HepG2 (cell line): ENCODE measurements around the gene NUP62. TPM values are rescaled to one million over a fixed set of nuclear protein-coding genes. Genes with fewer than 3 reads are reported as not detected.

Experiments
- CBX5 ChIP-seq: sonication (generic); formaldehyde crosslinking; IDR thresholded peaks from 2 replicates; pipeline ENCODE4 v1.4.0; 2020; ENCODE audit warnings: missing genetic modification reagents, borderline replicate concordance
- CEBPG ChIP-seq: IDR thresholded peaks from 2 replicates; pipeline ENCODE4 v1.6.1; 2016
- DNMT3B ChIP-seq: conservative IDR thresholded peaks from 2 replicates; pipeline ENCODE4 v1.6.1; 2016; ENCODE audit warnings: missing biosample characterization, control low read depth
- DPF2 ChIP-seq: sonication (generic); formaldehyde crosslinking; IDR thresholded peaks from 2 replicates; pipeline ENCODE4 v1.4.0; 2020; ENCODE audit warnings: mild to moderate bottlenecking, low read depth, missing genetic modification reagents, borderline replicate concordance
- FOXA1 ChIP-seq, 2 experiments: fragments of 450-650 bp in 1 of 2; sonication (generic) in 1 of 2; formaldehyde crosslinking in 1 of 2; IDR thresholded peaks; 2 replicates each; pipeline versions ENCODE4 v1.4.0 to v1.6.1; 2016 to 2020; ENCODE audit warnings: missing genetic modification reagents in 1 of 2
- HNF4A ChIP-seq: sonication (generic); formaldehyde crosslinking; IDR thresholded peaks from 2 replicates; pipeline ENCODE4 v1.4.0; 2020; ENCODE audit warnings: missing genetic modification reagents
- KDM4B ChIP-seq: sonication (generic); formaldehyde crosslinking; IDR thresholded peaks from 2 replicates; pipeline ENCODE4 v1.4.0; 2020; ENCODE audit warnings: missing genetic modification reagents
- KLF16 ChIP-seq, 2 experiments: sonication (generic) in 1 of 2; formaldehyde crosslinking in 1 of 2; IDR thresholded peaks; 2 replicates each; pipeline versions ENCODE4 v1.6.1 to v1.8.0; 2016 to 2023; ENCODE audit warnings: missing genetic modification reagents in 2 of 2, missing compliant biosample characterization in 1 of 2
- MAF1 ChIP-seq: sonication (generic); formaldehyde crosslinking; IDR thresholded peaks from 2 replicates; pipeline ENCODE4 v1.5.0; 2020; ENCODE audit warnings: missing genetic modification reagents, borderline replicate concordance
- MATR3 ChIP-seq: sonication (generic); formaldehyde crosslinking; IDR thresholded peaks from 2 replicates; pipeline ENCODE4 v1.4.0; 2020; ENCODE audit warnings: missing genetic modification reagents
- MTF2 ChIP-seq: sonication (generic); formaldehyde crosslinking; IDR thresholded peaks from 2 replicates; pipeline ENCODE4 v1.5.0; 2020; ENCODE audit warnings: missing genetic modification reagents, borderline replicate concordance
- NKX3-1 ChIP-seq: sonication (generic); formaldehyde crosslinking; IDR thresholded peaks from 2 replicates; pipeline ENCODE4 v1.5.0; 2020; ENCODE audit warnings: missing genetic modification reagents
- PCBP2 ChIP-seq: fragments of 200-400 bp; formaldehyde crosslinking; optimal IDR thresholded peaks from 2 replicates; pipeline ENCODE3; 2018; ENCODE audit warnings: low read length, low read depth; ENCODE audit not compliant: poor library complexity, severe bottlenecking
- SP140L ChIP-seq: sonication (generic); formaldehyde crosslinking; IDR thresholded peaks from 2 replicates; pipeline ENCODE4 v1.4.0; 2020; ENCODE audit warnings: missing genetic modification reagents, borderline replicate concordance
- SP4 ChIP-seq: sonication (generic); formaldehyde crosslinking; IDR thresholded peaks from 2 replicates; pipeline ENCODE4 v1.8.1; 2023; ENCODE audit warnings: mild to moderate bottlenecking, missing genetic modification reagents
- STAG1 ChIP-seq: sonication (generic); formaldehyde crosslinking; IDR thresholded peaks from 2 replicates; pipeline ENCODE4 v1.4.0; 2020; ENCODE audit warnings: missing genetic modification reagents
- ZBTB7B ChIP-seq: sonication (generic); formaldehyde crosslinking; IDR thresholded peaks from 2 replicates; pipeline ENCODE4 v1.4.0; 2020; ENCODE audit warnings: missing genetic modification reagents
- ZFP36L2 ChIP-seq: sonication (generic); formaldehyde crosslinking; IDR thresholded peaks from 2 replicates; pipeline ENCODE4 v1.4.0; 2020; ENCODE audit warnings: missing genetic modification reagents
- polyA plus RNA-seq, 8 experiments: library from polyadenylated mRNA; depleted of rRNA in 3 of 8; stranded (reverse) in 7 of 8; unstranded in 1 of 8; fragments of >200 nt; fragmentation: Illumina TruSeq in 4 of 8; extraction: Trizol in 4 of 8; gene quantifications; 2 replicates each; pipeline versions ENCODE4 v1.2.1 to v1.2.3, GENCODE V29; 2011 to 2016; ENCODE audit warnings: low read depth in 4 of 8, missing spikeins in 1 of 8, mixed read lengths in 1 of 8; ENCODE audit not compliant: insufficient read depth in 1 of 8
- total RNA-seq, 5 experiments: library from RNA; depleted of rRNA; stranded (reverse); fragments of >200 nt; fragmentation: Illumina TruSeq; extraction: Trizol; gene quantifications; 2 replicates each; pipeline ENCODE4 v1.2.3, GENCODE V29; 2016; ENCODE audit warnings: low read depth in 1 of 5
- TF ChIP-seq, protein P1 (sequence below): sonication (generic); formaldehyde crosslinking; IDR thresholded peaks from 2 replicates; pipeline ENCODE4 v1.4.0; 2020; ENCODE audit warnings: missing genetic modification reagents
- TF ChIP-seq, protein P2 (sequence below): IDR thresholded peaks from 2 replicates; pipeline ENCODE4 v1.6.1; 2016; ENCODE audit warnings: missing biosample characterization, missing genetic modification reagents, low read depth
- TF ChIP-seq, protein P3 (sequence below): sonication (generic); formaldehyde crosslinking; IDR thresholded peaks from 2 replicates; pipeline ENCODE4 v1.9.0; 2021; ENCODE audit warnings: missing genetic modification reagents, borderline replicate concordance
- TF ChIP-seq, protein P4 (sequence below): sonication (generic); formaldehyde crosslinking; IDR thresholded peaks from 2 replicates; pipeline ENCODE4 v1.8.1; 2023; ENCODE audit warnings: missing genetic modification reagents, mild to moderate bottlenecking, borderline replicate concordance

Gene NUP62
- total and polyA plus RNA-seq, 2 of the 13 experiments (the other 11 are each of a cell fraction or from before 2014, with no cell fraction given) = 16.5 to 41.5 TPM

DNA sequence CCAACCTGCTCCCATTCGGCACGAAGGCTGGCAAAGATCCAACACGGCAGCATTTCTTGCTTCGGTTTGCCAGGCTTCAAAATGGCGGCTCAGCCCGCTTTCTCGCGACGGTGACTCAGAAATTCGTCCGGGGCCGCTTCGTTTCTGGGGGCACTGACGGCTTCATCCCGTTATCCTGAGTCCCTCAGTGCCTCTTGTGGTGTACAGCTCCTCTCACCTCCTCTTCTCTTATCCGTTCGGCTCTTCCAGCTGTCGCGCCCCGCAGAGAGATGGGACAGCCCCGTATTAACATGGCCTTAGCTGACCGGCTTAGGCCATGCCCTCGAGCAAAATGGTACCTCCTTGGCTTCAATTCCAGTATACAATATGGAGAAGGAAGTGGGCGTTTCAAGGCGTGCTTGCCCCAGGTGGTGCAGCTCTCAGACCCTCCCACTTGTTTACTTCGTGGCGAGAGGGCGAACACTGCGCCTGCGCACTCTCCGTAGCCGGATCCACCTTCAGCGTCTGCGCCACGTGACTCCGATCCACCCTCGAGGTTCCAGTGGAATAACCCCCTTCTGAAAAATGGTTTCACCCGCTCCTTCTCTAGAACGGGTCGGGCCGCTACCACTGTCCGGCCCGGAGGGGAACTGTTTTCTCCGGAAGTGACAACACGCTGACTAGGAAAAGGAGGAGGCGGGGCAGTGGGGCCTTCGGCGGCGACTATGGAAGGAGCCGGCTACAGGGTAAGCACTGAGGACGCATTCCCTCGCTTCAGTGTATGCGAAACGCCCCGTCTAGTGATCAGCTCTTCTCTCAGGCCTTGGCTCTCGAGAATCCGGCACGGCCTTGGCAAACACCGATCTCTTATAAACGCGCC lies 52.1 kb downstream of the NUP62 start, which contains the start of the genes AKT1S1 and TBC1D17 (continued):
- TF ChIP-seq, protein P1, sequence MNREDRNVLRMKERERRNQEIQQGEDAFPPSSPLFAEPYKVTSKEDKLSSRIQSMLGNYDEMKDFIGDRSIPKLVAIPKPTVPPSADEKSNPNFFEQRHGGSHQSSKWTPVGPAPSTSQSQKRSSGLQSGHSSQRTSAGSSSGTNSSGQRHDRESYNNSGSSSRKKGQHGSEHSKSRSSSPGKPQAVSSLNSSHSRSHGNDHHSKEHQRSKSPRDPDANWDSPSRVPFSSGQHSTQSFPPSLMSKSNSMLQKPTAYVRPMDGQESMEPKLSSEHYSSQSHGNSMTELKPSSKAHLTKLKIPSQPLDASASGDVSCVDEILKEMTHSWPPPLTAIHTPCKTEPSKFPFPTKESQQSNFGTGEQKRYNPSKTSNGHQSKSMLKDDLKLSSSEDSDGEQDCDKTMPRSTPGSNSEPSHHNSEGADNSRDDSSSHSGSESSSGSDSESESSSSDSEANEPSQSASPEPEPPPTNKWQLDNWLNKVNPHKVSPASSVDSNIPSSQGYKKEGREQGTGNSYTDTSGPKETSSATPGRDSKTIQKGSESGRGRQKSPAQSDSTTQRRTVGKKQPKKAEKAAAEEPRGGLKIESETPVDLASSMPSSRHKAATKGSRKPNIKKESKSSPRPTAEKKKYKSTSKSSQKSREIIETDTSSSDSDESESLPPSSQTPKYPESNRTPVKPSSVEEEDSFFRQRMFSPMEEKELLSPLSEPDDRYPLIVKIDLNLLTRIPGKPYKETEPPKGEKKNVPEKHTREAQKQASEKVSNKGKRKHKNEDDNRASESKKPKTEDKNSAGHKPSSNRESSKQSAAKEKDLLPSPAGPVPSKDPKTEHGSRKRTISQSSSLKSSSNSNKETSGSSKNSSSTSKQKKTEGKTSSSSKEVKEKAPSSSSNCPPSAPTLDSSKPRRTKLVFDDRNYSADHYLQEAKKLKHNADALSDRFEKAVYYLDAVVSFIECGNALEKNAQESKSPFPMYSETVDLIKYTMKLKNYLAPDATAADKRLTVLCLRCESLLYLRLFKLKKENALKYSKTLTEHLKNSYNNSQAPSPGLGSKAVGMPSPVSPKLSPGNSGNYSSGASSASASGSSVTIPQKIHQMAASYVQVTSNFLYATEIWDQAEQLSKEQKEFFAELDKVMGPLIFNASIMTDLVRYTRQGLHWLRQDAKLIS (CRISPR knock-in tag) = no peak
- 0 out of 2 replicates have a peak, but pooled peaks have one; percentile 16 for TF ChIP-seq NKX3-1 (CRISPR knock-in tag)
- TF ChIP-seq CBX5 (CRISPR knock-in tag) = peak; percentile 64; the same call in 1 of the 2 replicates
- 0 out of 2 replicates have a peak, but pooled peaks have one; percentile 6 for TF ChIP-seq CEBPG (CRISPR knock-in tag)
- TF ChIP-seq, protein P2, sequence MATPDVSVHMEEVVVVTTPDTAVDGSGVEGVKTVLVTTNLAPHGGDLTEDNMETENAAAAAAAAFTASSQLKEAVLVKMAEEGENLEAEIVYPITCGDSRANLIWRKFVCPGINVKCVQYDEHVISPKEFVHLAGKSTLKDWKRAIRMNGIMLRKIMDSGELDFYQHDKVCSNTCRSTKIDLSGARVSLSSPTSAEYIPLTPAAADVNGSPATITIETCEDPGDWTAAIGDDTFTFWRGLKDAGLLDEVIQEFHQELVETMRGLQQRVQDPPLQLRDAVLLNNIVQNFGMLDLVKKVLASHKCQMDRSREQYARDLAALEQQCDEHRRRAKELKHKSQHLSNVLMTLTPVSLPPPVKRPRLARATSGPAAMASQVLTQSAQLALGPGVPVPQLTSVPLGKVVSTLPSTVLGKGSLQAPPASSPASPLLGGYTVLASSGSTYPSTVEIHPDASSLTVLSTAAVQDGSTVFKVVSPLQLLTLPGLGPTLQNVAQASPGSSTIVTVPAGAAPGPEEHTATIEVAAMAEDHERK = 0 out of 2 replicates have a peak, but pooled peaks have one; percentile 8
- TF ChIP-seq, protein P3, sequence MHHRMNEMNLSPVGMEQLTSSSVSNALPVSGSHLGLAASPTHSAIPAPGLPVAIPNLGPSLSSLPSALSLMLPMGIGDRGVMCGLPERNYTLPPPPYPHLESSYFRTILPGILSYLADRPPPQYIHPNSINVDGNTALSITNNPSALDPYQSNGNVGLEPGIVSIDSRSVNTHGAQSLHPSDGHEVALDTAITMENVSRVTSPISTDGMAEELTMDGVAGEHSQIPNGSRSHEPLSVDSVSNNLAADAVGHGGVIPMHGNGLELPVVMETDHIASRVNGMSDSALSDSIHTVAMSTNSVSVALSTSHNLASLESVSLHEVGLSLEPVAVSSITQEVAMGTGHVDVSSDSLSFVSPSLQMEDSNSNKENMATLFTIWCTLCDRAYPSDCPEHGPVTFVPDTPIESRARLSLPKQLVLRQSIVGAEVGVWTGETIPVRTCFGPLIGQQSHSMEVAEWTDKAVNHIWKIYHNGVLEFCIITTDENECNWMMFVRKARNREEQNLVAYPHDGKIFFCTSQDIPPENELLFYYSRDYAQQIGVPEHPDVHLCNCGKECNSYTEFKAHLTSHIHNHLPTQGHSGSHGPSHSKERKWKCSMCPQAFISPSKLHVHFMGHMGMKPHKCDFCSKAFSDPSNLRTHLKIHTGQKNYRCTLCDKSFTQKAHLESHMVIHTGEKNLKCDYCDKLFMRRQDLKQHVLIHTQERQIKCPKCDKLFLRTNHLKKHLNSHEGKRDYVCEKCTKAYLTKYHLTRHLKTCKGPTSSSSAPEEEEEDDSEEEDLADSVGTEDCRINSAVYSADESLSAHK (CRISPR knock-in tag) = no peak
- TF ChIP-seq STAG1 (CRISPR knock-in tag) = no peak
- no peak for TF ChIP-seq MTF2 (CRISPR knock-in tag)
- TF ChIP-seq KDM4B (CRISPR knock-in tag) = no peak
- TF ChIP-seq DNMT3B (CRISPR knock-in tag) = no peak
- TF ChIP-seq, protein P4, sequence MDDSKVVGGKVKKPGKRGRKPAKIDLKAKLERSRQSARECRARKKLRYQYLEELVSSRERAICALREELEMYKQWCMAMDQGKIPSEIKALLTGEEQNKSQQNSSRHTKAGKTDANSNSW (CRISPR knock-in tag) = 0 out of 2 replicates have a peak, but pooled peaks have one; percentile 8
- peak; percentile 1; the same call in 1 of the 2 replicates for TF ChIP-seq HNF4A
- no peak for TF ChIP-seq PCBP2
- peak; percentile 83 for TF ChIP-seq SP4
- TF ChIP-seq KLF16 (CRISPR knock-in tag; IDR thresholded peaks at IDR 0.05) = peak in 1 of 2 experiments; percentile 75; a peak in 1 of 4 replicates
- TF ChIP-seq ZBTB7B = peak; percentile 24; the same call in 1 of the 2 replicates
- no peak for TF ChIP-seq DPF2 (CRISPR knock-in tag)
- TF ChIP-seq MAF1 (CRISPR knock-in tag) = no peak
- no peak for TF ChIP-seq ZFP36L2
- no peak for TF ChIP-seq SP140L (CRISPR knock-in tag)
- no peak for TF ChIP-seq MATR3 (CRISPR knock-in tag)
- no peak for TF ChIP-seq FOXA1 (IDR thresholded peaks at IDR 0.05)
- TF ChIP-seq FOXA1 (CRISPR knock-in tag; IDR thresholded peaks at IDR 0.05) = peak; percentile 94
